HG03571 (cell line): ENCODE measurements around the gene SPIN1.

Experiments
- ATAC-seq: cut with Tn5 transposase; IDR thresholded peaks from one replicate; pipeline ENCODE4 v1.9.1; 2021; ENCODE audit not compliant: unreplicated experiment

Gene SPIN1

DNA sequence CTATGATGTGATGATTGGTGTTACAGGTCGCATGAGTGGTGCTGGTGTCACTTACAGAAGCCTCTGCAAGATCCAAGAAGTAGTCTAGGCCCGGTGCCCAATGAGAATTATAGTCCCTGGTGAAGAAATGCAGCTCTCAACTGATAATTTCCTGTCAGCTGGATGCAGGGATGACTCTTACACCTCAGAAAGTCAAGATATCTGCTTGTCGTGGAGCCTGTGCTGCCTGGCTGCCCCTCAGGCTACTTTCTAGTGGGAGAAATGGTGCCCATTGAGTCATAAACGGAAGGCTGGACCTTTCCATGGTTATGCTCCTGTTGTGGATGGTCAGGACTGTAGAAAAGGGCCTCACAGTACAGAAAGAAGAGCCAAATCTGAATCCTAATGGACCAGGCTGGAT lies 99.9 kb downstream of the SPIN1 start:
- ATAC-seq: no peak

DNA sequence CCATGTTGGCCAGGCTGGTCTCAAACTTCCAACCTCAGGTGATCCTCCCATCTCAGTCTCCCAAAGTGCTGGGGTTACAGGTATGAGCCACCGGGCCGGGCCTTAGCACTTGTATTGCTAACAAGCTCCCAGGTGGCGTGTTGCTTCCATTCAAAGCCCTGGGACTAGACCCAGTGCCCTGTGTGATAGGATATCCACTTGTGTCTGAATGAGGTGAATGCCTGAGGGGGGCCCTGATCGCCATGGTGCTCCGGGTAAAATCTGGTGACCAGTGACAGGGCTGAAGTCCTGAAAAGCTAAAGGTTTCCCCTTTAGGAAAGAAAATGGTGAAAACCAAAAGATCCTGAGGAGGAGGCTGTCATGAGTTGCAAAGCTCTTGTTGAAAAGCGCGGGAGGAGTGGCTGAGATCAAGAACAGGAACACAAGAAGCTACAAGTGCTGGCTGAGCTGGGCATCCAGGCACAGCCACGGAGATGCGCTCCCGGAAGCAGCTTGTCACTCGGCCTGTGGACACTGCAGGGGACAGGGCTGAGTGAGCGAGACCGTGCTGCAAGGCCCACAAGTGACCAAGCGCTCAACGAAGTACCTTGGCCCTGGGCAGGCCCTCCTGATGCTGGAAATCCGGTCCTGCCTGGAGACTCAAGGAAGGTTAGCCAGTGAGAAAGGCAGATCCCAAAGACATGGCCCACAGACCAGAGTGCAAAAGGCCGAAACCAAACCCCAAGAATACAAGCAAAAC lies 106.9 kb downstream of the SPIN1 start:
- ATAC-seq: no peak

DNA sequence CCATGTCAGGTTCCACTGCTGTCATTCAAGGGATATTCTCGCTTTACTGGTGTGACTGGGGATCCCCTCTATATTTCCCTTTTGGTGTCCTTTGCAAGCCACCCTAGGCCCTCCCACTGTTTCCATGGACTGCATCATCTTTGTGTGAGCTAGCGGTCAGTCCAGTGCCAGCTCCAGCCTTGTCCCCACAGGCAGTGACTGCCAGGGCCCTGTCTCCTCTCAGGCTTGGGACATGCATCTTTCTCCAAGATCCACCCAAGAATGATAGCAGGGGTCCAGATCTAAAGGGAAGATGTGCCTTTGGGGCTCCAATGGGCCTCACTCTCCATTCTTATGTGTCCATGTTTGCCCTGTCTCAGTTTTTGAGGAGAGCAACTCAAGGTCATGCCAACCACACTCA lies 109.0 kb downstream of the SPIN1 start:
- ATAC-seq: no peak

DNA sequence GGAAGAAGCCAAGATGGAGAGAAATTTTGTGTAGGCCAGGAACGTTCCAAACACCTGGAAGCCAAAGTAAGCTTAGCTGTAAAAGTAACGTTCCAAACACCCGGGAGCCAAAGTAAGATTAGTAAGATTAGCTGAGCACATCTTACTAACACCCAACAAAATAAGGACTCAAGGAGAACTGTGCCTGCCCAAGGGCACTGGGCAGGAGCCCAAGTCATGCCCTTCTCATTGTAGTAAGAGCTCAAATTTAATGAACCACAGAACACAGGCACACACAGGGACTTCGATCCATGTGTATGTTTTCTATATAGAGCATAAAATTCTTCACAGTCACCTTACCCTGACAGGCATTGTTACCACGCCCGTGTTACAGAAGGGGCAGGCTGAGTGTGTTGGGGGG lies 110.6 kb downstream of the SPIN1 start:
- no peak for ATAC-seq

DNA sequence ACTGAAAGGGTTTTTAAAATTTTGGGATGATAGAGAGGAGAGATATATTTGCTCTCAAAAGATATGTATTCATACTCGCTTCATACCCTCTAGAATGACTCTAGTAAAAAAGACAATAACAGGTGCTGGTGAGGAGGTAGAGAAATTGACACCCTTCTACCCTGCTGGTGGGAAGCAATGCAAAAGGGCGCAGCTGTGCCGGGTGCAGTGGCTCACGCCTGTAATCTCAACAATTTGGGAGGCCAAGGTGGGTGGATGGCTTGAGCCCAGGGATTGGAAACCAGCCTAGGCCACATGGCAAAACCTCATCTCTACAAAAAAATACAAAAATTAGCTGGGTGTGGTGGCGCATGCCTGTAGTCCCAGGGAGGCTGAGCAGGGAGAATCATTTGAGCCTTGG lies 112.8 kb downstream of the SPIN1 start:
- ATAC-seq: no peak

DNA sequence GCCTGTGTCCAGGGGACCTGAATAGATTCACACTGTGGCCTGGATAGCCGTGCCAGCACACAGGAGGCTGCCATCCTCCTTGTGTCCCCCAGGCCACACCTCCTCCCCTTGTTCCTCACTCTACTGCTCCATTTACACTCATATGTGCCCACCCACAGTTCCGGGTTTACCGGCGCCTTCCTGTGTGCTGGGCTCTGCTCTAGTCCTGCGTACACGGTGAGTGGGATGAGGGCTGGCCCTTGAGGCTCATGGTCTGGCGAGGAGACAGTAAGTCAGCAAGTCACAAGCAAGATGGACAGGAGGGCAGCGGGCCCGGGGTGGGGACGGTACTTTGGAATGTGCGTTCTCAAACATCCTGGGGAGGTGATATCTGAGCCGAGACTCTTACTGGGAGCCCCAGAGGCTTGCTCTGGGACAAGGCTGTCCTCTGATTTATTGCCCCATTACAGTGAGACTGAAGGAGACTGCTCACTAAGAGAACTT lies 114.3 kb downstream of the SPIN1 start:
- ATAC-seq: no peak

DNA sequence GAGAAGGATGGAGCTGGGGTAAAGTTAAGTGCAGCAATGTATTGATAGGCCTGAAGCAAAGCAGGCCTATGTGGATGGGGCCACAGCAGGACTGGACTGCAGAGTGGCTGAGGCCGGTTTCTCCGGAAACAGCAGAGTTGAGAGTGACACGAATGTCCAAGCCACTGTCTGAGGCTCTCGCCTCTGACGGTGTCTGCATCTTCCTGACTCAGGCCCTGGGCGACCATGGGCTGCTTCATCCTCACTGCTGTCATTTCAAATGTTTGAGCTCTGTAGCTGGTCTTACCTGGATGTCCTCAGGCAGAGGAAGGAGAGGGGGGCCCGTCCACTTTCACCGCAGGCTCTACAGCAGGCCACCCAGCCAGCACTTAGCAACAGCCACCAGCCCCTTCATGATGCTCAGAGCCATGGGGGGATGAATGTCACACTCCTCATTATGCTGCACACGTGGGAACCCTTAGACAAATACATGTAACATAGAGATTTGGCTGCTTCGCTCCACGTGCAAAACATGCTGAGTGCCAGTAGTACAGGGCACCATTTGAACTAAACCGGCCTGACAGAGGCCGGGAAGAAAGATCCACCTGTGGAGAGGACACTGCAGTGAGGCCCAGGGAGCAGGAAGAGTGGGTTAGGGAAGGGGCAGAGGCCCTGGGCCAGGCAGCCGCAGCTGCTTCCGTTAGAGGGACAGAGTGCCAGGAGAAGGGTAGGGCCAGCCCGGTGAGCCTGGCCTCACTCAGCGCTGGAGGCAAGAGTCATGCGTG lies 115.0 kb downstream of the SPIN1 start:
- ATAC-seq: no peak

DNA sequence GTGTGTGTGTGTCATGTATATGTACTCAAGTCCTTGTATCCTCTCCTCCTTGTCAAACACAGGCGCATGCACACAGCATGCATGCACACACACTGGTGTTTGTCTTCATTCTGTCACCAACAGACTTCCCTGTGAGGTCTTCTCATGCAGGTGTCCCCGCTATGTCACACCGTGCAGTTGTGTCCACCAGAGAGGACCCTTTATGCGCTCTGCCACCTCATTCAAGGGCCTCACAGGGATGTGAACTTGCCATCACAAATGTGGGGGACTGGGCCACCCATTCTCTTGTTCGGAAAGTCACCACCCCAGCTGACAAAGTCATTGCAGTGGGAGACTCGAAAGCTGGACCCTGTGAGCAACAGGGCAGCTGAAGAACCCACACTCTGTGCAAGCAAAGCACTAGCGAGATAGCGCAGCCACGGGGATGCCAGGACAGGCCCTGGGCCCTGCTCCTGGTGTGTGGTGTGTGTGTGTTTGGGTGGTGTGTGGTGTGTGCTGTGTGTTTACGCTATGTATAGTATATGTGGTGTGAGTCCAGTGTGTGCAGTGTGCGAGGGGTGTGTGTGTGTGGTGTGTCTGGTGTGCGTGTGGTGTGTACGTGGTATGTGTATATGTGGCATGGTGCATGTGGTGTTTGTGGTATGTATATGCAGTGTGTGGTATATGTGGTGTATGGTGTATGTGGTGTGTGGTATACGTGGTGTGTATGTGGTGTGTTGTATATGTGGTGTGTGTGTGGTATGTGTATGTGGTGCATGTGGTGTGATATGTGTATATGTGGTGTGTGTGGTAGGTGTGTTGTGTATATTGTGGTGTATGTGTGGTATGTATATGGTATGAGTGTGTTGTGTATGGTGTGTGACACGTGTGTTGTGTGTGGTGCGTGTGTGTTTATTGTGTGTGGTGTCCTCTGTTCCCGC lies 115.9 kb downstream of the SPIN1 start:
- no peak for ATAC-seq

DNA sequence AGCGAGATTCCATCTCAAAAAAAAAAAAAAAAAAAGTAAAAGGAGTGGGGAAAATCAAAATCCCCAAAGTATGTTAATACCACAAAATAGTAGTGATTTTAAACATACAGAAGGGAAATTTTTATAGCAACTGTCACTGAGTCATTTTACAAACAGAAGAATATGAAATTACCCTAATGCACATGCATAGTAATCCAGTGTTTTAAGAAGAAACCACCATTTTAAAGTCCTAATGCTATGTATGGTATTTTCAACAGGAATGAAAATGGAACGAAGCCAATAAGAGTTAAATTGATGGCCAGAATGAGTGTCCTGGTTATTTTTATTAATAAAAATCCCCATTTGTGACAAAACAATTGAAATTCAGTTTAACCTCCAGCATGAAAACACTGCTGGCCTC lies 120.1 kb downstream of the SPIN1 start:
- no peak for ATAC-seq

DNA sequence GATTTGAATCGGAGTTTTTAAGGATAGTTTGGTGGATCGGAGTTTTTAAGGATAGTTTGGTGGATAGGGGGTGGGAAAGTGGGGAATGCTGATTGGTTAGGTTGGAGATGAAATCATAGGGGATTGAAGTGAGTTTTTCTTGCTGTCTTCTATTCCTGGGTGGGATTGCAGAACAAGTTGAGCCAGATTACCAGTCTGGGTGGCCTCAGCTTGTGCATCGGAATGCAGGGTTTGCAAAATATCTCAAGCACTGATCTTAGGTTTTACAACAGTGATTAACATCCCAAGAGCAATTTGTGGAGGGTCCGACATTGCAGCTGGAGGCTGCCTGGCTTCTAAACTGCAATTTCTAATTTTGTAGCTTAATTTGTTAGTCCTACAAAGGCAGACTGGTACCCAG lies 123.7 kb downstream of the SPIN1 start:
- no peak for ATAC-seq

DNA sequence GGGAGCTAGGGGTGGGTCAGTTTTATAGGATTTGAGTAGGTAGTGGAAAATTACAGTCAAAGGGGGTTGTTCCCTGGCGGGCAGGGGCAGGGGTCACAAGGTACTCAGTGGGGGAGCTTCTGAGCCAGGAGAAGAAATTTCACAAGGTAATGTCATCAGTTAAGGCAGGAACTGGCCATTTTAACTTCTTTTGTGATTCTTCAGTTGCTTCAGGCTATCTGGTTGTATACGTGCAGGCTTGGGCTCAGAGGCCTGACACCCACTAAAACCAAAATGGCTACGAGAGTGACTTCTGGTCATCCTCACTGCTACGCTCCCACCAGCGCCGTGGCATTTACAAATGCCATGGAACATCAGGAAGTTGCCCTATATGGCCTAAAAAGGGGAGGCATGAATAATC lies 126.0 kb downstream of the SPIN1 start:
- no peak for ATAC-seq

DNA sequence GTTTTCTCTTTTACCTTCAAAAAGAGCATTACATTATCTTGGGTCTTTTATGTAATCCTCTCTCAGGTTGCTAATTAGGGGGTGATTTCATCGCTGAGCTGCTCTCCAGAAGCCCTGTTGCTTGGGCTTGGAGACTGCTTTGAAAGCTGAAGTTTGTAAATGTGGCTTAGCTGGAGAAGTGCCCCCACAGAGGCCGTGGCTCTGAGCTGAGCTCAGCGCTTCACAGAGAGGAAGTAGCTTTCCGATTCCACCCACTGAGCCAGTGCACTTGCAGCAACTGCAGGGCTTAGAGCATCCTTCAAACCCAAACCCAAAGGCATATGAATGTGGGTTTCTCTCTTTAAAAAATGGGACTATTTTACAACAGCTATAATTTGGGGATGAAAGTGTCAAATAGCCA lies 133.1 kb downstream of the SPIN1 start:
- ATAC-seq: no peak

DNA sequence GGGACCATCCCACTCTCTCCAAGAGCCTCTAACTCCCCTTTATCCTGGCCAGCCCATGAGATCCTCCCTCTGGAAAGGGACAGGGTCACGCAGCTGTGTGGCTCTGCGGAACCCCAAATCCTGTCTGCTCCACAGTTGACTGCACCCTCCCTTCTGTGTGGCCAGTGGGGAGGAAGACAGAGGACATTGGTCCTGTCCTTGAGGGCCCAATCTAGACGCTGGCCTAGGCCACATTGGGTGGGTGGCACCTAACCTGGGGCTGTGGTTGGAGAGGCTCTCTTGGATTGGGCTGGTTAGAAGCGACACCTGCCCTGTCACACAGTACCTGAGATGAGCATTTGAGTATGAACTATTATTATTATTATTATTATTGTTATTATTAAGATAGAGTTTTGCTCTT lies 134.1 kb downstream of the SPIN1 start:
- ATAC-seq: no peak

DNA sequence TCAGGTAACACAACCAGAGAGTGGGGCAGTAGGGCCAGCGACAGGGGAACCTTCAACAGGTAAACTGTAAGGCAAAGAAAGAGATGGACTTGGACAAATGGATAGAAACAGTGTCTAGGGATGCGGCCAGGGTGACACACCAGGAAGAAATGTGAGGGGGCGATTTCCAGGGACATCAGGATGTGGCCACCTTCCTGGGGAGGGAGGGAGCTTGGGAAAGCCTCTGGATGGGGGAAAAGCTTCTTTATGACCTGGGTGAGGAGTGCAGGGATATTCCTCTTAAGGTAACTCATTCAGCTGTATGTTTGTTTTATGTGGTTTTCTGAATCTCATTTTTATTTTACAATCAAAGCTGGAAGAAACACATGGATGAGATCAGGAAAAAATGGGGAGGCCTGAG lies 134.8 kb downstream of the SPIN1 start:
- no peak for ATAC-seq

DNA sequence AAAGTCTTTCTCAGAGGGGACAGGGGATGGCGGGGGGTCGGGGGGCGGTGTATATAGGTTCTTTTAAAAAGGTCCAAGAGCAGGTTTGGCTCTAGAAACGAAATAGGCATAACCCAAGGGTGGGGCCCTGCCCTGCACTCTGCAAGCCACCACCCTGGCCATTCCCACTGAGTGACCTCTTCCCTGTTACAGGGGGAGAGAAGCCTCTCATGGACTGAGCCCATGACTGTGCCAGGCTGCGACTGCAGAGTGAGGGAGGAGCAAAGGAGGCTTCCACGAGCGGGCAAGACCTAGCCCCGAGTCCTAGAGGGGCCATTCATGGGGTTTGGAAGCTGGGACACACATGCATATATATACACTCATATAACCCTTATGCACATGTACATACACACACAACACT lies 136.7 kb downstream of the SPIN1 start:
- no peak for ATAC-seq

DNA sequence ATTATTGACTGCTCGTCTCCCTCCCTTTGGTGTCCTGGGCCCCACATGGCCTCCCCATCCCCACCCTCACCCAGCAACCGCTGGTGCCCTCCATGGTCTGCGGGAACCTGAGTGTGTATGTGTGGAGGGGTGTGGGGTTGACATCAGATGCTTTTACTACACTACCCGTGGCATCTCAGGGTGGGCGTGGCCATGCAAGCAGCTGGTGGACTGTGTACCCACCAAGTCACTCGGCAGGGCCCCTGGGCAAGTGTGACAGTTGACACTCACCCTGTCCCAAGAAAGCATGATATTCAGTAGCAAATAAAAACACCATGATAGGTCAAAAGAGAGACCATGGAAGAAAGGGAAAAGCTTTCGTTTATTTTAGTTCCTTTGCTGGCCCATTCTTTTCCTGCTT lies 139.4 kb downstream of the SPIN1 start:
- ATAC-seq: no peak
